Measurements from ENCODE around the gene DNASE2.
"Not testable (repeated sequence)": the region's sequence is repeated elsewhere in the genome, so short reads cannot be mapped to it uniquely, and the experiment has no call there.

The DNASE2 gene

GRCh38 chr19:12859546-12859945 lies 21.7 kb downstream of the DNASE2 start:
- no peak for DNase-seq

GRCh38 chr19:12858041-12858928 lies 23.0 kb downstream of the DNASE2 start:
- no peak for DNase-seq

- no peak for DNase-seq
Observed at GRCh38 chr19:12856653-12857052, 24.6 kb downstream of the DNASE2 start.

- peak; percentile 72 for DNase-seq
Observed at GRCh38 chr19:12847159-12848139, 33.8 kb downstream of the DNASE2 start.

- not testable (repeated sequence) for DNase-seq
Observed at GRCh38 chr19:12846613-12847012, 34.6 kb downstream of the DNASE2 start.

GRCh38 chr19:12843999-12844732 lies 37.1 kb downstream of the DNASE2 start:
- DNase-seq: peak; percentile 47

- no peak for DNase-seq
Observed at GRCh38 chr19:12843328-12843727, 37.9 kb downstream of the DNASE2 start.

- DNase-seq: no peak
Observed at GRCh38 chr19:12842511-12842910, 38.7 kb downstream of the DNASE2 start.

GRCh38 chr19:12841094-12841493 lies 40.2 kb downstream of the DNASE2 start:
- no peak for DNase-seq

GRCh38 chr19:12840091-12841079 lies 40.9 kb downstream of the DNASE2 start:
- DNase-seq: peak; percentile 63

GRCh38 chr19:12838886-12839756 lies 42.1 kb downstream of the DNASE2 start:
- no peak for DNase-seq

- DNase-seq: peak; percentile 49
Observed at GRCh38 chr19:12838182-12838885, 42.9 kb downstream of the DNASE2 start, which contains the start of gene MAST1. Gene MAST1 (plus strand): TSS chr19:12838515. CDS start chr19:12838573, 58 bp downstream.

- no peak for DNase-seq
Observed at GRCh38 chr19:12837225-12837624, 44.0 kb downstream of the DNASE2 start.

GRCh38 chr19:12836529-12836863 lies 44.8 kb downstream of the DNASE2 start:
- DNase-seq: no peak

GRCh38 chr19:12834976-12835757 lies 46.1 kb downstream of the DNASE2 start:
- DNase-seq: no peak

GRCh38 chr19:12834566-12834943 lies 46.7 kb downstream of the DNASE2 start, which contains the start of gene RTBDN:
Gene RTBDN (minus strand): TSS chr19:12834579. CDS start chr19:12829979, 4,600 bp downstream.
- DNase-seq: no peak

GRCh38 chr19:12833738-12834565 lies 47.3 kb downstream of the DNASE2 start:
- DNase-seq: peak; percentile 9

- no peak for DNase-seq
Observed at GRCh38 chr19:12833418-12833737, 47.9 kb downstream of the DNASE2 start.

Data from inflammatory macrophage treated with lipopolysaccharide for 4 hours (primary cell).